Measurements from ENCODE around the gene GYPC. TPM values are rescaled to one million over a fixed set of nuclear protein-coding genes. Genes with fewer than 3 reads are reported as not detected.
A peak's percentile ranks its signal among the peaks of the same experiment; 100 is the strongest.

GYPC gene
- total and polyA plus RNA-seq, 4 experiments from 2014 or later, result 78.5 to 165 (median 113) TPM

DNA sequence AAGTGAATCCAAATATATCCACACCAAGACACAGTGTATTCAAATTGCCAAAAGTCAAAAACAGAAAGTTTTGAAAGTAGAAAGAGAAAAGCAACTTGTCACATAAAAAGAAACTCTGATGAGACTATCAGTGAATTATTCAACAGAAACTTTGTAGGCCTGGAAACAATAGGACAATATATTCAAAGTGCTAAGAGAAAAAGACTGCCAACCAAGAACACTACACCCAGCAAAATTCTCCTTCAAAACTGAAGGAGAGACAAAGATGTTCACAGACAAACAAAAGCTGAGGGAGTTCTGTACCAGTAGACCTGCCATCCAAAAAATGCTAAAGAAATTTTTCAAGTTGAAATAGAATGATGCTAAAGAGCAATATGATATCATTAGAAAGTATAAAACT, 69.6 kb downstream of the GYPC start:
- peak overlapping the region in 1 of 7 donors; percentile 45 for H3K27ac Mint-ChIP-seq
- Histone ChIP-seq H3K4me1 (ENCODE audit: insufficient read depth, low read length) (no peaks in the 10 kb centered on the region), H3K27ac (ENCODE audit: low read depth, low read length) (no peak overlapping the region), H3K27me3 (ENCODE audit: insufficient read depth, low read length) (no peaks in the 10 kb centered on the region), H3K4me3 (ENCODE audit: low read length in 2 of 2) (no peak overlapping the region), H3K9me3 (ENCODE audit: control insufficient read depth in 1 of 2, low read length in 2 of 2) (peaks cover 0 to 4% of the 10 kb centered on the region in 2 donors), H3K36me3 (ENCODE audit: insufficient read depth, low read length) (no peaks in the 10 kb centered on the region)
- peaks cover 4 to 37% (median 25%) of the 10 kb centered on the region in 8 donors for H3K9me3 Mint-ChIP-seq
- H3K27me3 Mint-ChIP-seq, result peaks cover 2 to 4% of the 10 kb centered on the region in 2 donors
- DNase-seq, result no peak
- intact Hi-C loops (cut with micrococcal nuclease), result no loop called here
- ChIA-PET POLR2A (ENCODE audit: partially characterized antibody) (no interaction called here), CTCF (ENCODE audit: partially characterized antibody) (interaction anchor here (2.0 kb wide), 1 partner anchor 197 kb away, joined by 6 read pairs; no protein-coding TSS in a partner anchor)
- no peak overlapping the region for H3K4me3 Mint-ChIP-seq
- H3K4me1 Mint-ChIP-seq, result no peaks in the 10 kb centered on the region
- H3K36me3 Mint-ChIP-seq, result peaks cover 7 to 8% of the 10 kb centered on the region in 2 donors

DNA sequence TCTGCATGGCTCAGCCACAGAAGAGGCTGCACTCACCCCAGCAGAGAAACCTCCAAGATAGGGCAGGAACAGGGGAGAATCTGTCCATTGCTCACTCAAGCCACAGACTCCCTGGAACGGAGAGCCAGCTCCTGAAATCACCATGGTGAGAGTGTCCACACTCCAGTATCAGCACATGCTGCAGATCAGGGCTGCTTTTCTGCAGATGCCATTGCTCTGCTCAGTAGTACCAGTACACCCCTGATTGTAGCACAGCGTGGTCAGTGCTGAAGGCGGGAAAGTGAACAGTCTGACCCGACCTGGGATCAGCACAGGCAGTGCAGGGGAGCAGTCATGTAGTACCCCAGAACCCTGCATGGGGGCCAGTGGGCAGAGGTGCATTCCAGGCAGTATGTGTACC, 73.9 kb downstream of the GYPC start:
- intact Hi-C loops (cut with micrococcal nuclease), result no loop called here
- Mint-ChIP-seq H3K36me3 (peaks cover 5 to 7% of the 10 kb centered on the region in 2 donors), H3K27me3 (peaks cover 0 to 2% of the 10 kb centered on the region in 2 donors), H3K9me3 (peaks cover 4 to 20% (median 16%) of the 10 kb centered on the region in 8 donors), H3K4me1 (peaks cover 0 to 5% (median 0%) of the 10 kb centered on the region in 4 donors), H3K27ac (no peak overlapping the region), H3K4me3 (no peak overlapping the region)
- Histone ChIP-seq H3K36me3 (ENCODE audit: insufficient read depth, low read length) (no peaks in the 10 kb centered on the region), H3K4me3 (ENCODE audit: low read length in 2 of 2) (no peak overlapping the region), H3K27ac (ENCODE audit: low read depth, low read length) (no peak overlapping the region), H3K9me3 (ENCODE audit: control insufficient read depth in 1 of 2, low read length in 2 of 2) (peaks cover 0 to 4% of the 10 kb centered on the region in 2 donors), H3K4me1 (ENCODE audit: insufficient read depth, low read length) (no peaks in the 10 kb centered on the region), H3K27me3 (ENCODE audit: insufficient read depth, low read length) (no peaks in the 10 kb centered on the region)
- POLR2A ChIA-PET (ENCODE audit: partially characterized antibody), result no interaction called here
- CTCF ChIA-PET (ENCODE audit: partially characterized antibody), result no interaction called here
- no peak for DNase-seq

DNA sequence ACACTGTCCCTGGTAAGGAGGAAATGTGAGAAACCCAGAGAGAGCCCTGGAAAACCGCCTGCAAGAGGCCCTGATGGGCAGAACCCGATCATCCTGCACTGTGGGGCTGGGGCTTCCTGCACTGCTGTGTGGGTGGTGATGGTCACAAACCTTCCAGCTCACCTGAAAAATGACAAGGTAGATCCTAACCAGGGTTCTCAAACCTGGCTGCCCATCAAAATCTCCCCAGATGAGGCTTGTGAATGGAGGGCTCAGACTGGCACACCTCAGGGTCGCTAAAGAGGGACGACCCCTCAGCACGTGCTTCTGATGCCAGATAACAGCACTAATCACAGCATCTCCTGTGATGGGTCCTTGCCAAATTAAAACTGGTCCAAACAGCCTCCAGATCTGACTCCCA, 74.7 kb downstream of the GYPC start:
- no peaks in the 10 kb centered on the region for H3K36me3 ChIP-seq (ENCODE audit: insufficient read depth, low read length)
- H3K36me3 Mint-ChIP-seq, result peaks cover 0 to 2% of the 10 kb centered on the region in 2 donors
- no peak overlapping the region for H3K27ac Mint-ChIP-seq
- DNase-seq, result no peak
- peaks cover 2 to 13% (median 8%) of the 10 kb centered on the region in 8 donors for H3K9me3 Mint-ChIP-seq
- H3K27me3 ChIP-seq (ENCODE audit: insufficient read depth, low read length), result no peaks in the 10 kb centered on the region
- H3K9me3 ChIP-seq (ENCODE audit: control insufficient read depth in 1 of 2, low read length in 2 of 2), result no peaks in the 10 kb centered on the region
- intact Hi-C loops (cut with micrococcal nuclease), result no loop called here
- peaks cover 0 to 5% (median 0%) of the 10 kb centered on the region in 4 donors for H3K4me1 Mint-ChIP-seq
- no peak overlapping the region for H3K4me3 Mint-ChIP-seq
- no peaks in the 10 kb centered on the region for H3K4me1 ChIP-seq (ENCODE audit: insufficient read depth, low read length)
- POLR2A ChIA-PET (ENCODE audit: partially characterized antibody), result no interaction called here
- H3K27ac ChIP-seq (ENCODE audit: low read depth, low read length), result no peak overlapping the region
- peaks cover 0 to 1% of the 10 kb centered on the region in 2 donors for H3K27me3 Mint-ChIP-seq
- H3K4me3 ChIP-seq (ENCODE audit: low read length in 2 of 2), result no peak overlapping the region
- CTCF ChIA-PET (ENCODE audit: partially characterized antibody), result no interaction called here

DNA sequence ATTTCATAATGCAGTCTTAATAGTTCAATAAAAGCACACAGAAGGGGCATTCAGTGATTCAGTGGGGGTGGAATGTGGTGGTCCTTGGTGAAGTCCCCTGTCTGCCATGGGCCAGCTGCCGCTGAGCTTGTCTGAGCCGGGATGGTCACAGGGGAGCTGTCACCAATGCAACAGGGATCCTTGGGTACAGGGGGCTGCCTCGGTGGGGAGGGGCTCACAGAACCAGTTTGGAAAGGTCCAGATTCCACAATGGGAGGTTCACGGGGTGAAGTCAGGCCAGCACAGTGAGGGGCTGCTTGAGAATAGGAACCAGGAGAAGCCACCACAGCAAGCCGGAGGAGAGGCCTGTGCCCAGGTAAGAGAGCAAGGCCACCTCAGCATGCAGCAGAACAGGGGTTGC, 75.4 kb downstream of the GYPC start:
- H3K27ac Mint-ChIP-seq, result peak overlapping the region in 1 of 7 donors; percentile 7
- H3K4me3 ChIP-seq (ENCODE audit: low read length in 2 of 2), result no peak overlapping the region
- H3K27ac ChIP-seq (ENCODE audit: low read depth, low read length), result no peak overlapping the region
- peaks cover 0 to 5% (median 0%) of the 10 kb centered on the region in 4 donors for H3K4me1 Mint-ChIP-seq
- no peaks in the 10 kb centered on the region for H3K27me3 ChIP-seq (ENCODE audit: insufficient read depth, low read length)
- no peaks in the 10 kb centered on the region for H3K4me1 ChIP-seq (ENCODE audit: insufficient read depth, low read length)
- no peak for DNase-seq
- no peak overlapping the region for H3K4me3 Mint-ChIP-seq
- POLR2A ChIA-PET (ENCODE audit: partially characterized antibody), result no interaction called here
- H3K36me3 ChIP-seq (ENCODE audit: insufficient read depth, low read length), result no peaks in the 10 kb centered on the region
- no peaks in the 10 kb centered on the region for H3K9me3 ChIP-seq (ENCODE audit: control insufficient read depth in 1 of 2, low read length in 2 of 2)
- H3K36me3 Mint-ChIP-seq, result no peaks in the 10 kb centered on the region
- no peaks in the 10 kb centered on the region for H3K27me3 Mint-ChIP-seq
- peaks cover 0 to 7% (median 3%) of the 10 kb centered on the region in 8 donors for H3K9me3 Mint-ChIP-seq
- CTCF ChIA-PET (ENCODE audit: partially characterized antibody), result no interaction called here
- intact Hi-C loops (cut with micrococcal nuclease), result no loop called here

DNA sequence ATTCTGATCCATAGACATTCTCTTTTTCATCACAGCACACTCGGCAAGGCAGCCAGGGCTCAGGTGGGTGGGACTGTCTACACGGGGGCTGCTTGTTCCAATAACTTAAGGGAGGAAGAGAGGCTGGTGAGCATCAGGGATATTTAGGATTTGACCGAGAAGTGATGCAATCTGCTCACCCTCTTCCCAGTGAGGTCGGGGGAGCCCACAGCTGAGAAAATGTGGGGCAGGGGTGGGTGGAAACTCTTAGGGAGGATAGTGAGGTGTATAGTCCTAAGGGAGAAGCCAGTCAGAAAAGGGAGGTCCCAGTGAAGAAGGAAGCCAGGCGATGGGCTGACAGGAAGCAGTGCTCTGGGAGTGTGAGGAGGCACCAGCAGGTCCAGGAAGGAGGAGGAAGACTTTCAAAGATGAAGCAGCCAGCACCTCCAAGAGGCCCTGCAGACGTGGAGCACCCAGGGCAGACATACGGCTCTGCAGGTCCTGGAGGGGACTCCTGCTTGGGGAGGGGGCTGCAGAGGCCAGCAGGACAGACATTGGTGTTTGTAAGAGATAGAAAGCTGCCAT, 76.8 kb downstream of the GYPC start:
- intact Hi-C loops (cut with micrococcal nuclease), result no loop called here
- H3K4me3 ChIP-seq (ENCODE audit: low read length in 2 of 2), result no peak overlapping the region
- H3K9me3 Mint-ChIP-seq, result peaks cover 0 to 4% (median 0%) of the 10 kb centered on the region in 8 donors
- CTCF ChIA-PET (ENCODE audit: partially characterized antibody), result no interaction called here
- no peaks in the 10 kb centered on the region for H3K36me3 Mint-ChIP-seq
- DNase-seq, result no peak
- no peaks in the 10 kb centered on the region for H3K9me3 ChIP-seq (ENCODE audit: control insufficient read depth in 1 of 2, low read length in 2 of 2)
- H3K36me3 ChIP-seq (ENCODE audit: insufficient read depth, low read length), result no peaks in the 10 kb centered on the region
- peaks cover 0 to 5% (median 0%) of the 10 kb centered on the region in 4 donors for H3K4me1 Mint-ChIP-seq
- H3K27ac ChIP-seq (ENCODE audit: low read depth, low read length), result no peak overlapping the region
- no peaks in the 10 kb centered on the region for H3K27me3 Mint-ChIP-seq
- no peaks in the 10 kb centered on the region for H3K4me1 ChIP-seq (ENCODE audit: insufficient read depth, low read length)
- POLR2A ChIA-PET (ENCODE audit: partially characterized antibody), result no interaction called here
- H3K27ac Mint-ChIP-seq, result peak overlapping the region in 2 of 7 donors; percentile 49 to 63
- no peak overlapping the region for H3K4me3 Mint-ChIP-seq
- H3K27me3 ChIP-seq (ENCODE audit: insufficient read depth, low read length), result no peaks in the 10 kb centered on the region

DNA sequence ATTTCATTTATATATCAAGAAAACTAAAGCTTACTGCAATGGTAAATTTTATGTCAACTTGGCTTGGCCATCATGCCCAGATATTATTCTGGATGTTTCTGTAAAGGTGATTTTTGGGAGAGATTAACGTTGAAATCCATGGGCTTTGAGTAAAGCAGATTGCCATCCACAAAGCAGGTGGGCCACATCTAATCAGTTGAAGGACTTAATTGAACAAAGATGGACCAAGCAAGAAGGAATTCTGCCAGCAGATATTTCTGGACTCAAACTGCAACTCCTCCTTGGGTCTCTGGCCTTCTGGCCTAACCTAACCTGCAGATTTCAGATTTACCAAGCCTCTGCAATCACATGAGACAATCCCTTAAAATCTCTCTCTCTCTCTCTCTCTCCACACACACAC, 77.8 kb downstream of the GYPC start:
- H3K4me3 Mint-ChIP-seq, result no peak overlapping the region
- H3K4me1 ChIP-seq (ENCODE audit: insufficient read depth, low read length), result no peaks in the 10 kb centered on the region
- ChIA-PET CTCF (ENCODE audit: partially characterized antibody) (no interaction called here), POLR2A (ENCODE audit: partially characterized antibody) (no interaction called here)
- no peaks in the 10 kb centered on the region for H3K27me3 Mint-ChIP-seq
- peaks cover 0 to 4% (median 0%) of the 10 kb centered on the region in 8 donors for H3K9me3 Mint-ChIP-seq
- no peaks in the 10 kb centered on the region for H3K9me3 ChIP-seq (ENCODE audit: control insufficient read depth in 1 of 2, low read length in 2 of 2)
- H3K27ac Mint-ChIP-seq, result no peak overlapping the region
- no peak overlapping the region for H3K4me3 ChIP-seq (ENCODE audit: low read length in 2 of 2)
- H3K36me3 Mint-ChIP-seq, result no peaks in the 10 kb centered on the region
- no peaks in the 10 kb centered on the region for H3K27me3 ChIP-seq (ENCODE audit: insufficient read depth, low read length)
- intact Hi-C loops (cut with micrococcal nuclease), result no loop called here
- no peak overlapping the region for H3K27ac ChIP-seq (ENCODE audit: low read depth, low read length)
- no peak for DNase-seq
- H3K36me3 ChIP-seq (ENCODE audit: insufficient read depth, low read length), result no peaks in the 10 kb centered on the region
- H3K4me1 Mint-ChIP-seq, result peaks cover 0 to 5% (median 0%) of the 10 kb centered on the region in 4 donors

DNA sequence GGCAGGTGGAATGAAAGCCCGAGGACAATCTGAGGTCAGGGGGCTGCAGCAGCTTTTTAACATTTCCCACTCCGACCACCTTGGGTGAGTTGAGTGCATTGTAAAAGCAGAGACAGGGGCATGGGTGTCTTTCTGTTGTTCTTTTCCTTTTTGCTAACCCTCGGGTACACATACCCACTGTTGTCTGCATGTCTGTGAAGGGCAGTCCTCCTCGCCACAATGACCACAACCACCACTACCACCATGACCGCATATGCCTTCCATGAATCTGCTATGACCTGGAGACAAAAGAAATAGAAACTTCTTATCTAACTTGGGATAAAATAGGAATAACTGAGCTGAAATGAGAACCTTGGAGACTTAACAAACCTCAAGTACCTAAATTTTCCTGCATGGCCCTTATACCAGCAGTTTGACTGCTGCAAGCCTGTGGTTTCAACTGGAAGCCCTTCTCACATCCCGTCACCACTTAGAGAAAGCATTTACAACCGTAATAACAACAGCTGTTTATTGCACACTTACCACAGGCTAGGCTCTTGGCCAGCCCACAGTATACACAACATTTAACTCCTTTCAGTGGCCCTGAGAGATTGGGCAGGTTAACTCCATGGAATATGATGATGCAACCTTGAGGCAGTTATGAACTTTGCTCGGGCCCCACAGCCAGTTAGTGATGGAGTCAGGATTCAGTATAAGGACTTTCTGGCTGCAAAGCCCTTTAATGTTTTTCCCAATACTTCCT, 80.3 kb downstream of the GYPC start:
- peaks cover 0 to 1% of the 10 kb centered on the region in 2 donors for H3K27me3 Mint-ChIP-seq
- Histone ChIP-seq H3K4me1 (ENCODE audit: insufficient read depth, low read length) (no peaks in the 10 kb centered on the region), H3K9me3 (ENCODE audit: control insufficient read depth in 1 of 2, low read length in 2 of 2) (no peaks in the 10 kb centered on the region), H3K27ac (ENCODE audit: low read depth, low read length) (no peak overlapping the region), H3K27me3 (ENCODE audit: insufficient read depth, low read length) (no peaks in the 10 kb centered on the region), H3K36me3 (ENCODE audit: insufficient read depth, low read length) (no peaks in the 10 kb centered on the region), H3K4me3 (ENCODE audit: low read length in 2 of 2) (no peak overlapping the region)
- H3K9me3 Mint-ChIP-seq, result peaks cover 0 to 4% (median 0%) of the 10 kb centered on the region in 8 donors
- POLR2A ChIA-PET (ENCODE audit: partially characterized antibody), result no interaction called here
- no peak overlapping the region for H3K27ac Mint-ChIP-seq
- intact Hi-C loops (cut with micrococcal nuclease), result no loop called here
- H3K4me1 Mint-ChIP-seq, result peaks cover 0 to 5% (median 0%) of the 10 kb centered on the region in 4 donors
- CTCF ChIA-PET (ENCODE audit: partially characterized antibody), result no interaction called here
- no peak for DNase-seq
- no peak overlapping the region for H3K4me3 Mint-ChIP-seq
- no peaks in the 10 kb centered on the region for H3K36me3 Mint-ChIP-seq

Data from CD4-positive, alpha-beta memory T cell (primary cell).